Dendritic cell treated with granulocyte-macrophage colony-stimulating factor and Interleukin-4, amounts not matched to agents 40 ng/mL and 50 ng/mL, for 4 days (primary cell): Measurements from ENCODE around the gene STAG1.
"Not testable (repeated sequence)": the region's sequence is repeated elsewhere in the genome, so short reads cannot be mapped to it uniquely, and the experiment has no call there.

Experiments
- H3K27ac Mint-ChIP-seq: one replicate; pipeline ENCODE4 v1.8.0; 2022; ENCODE audit warnings: mild to moderate bottlenecking, mixed read lengths
- H3K27me3 Mint-ChIP-seq: one replicate; pipeline ENCODE4 v1.8.0; 2022; ENCODE audit warnings: mild to moderate bottlenecking, mixed read lengths
- H3K36me3 Mint-ChIP-seq: one replicate; pipeline ENCODE4 v1.8.0; 2022; ENCODE audit warnings: low read depth, mixed read lengths
- H3K4me1 Mint-ChIP-seq: one replicate; pipeline ENCODE4 v1.8.0; 2022; ENCODE audit warnings: low read depth, mixed read lengths
- H3K4me3 Mint-ChIP-seq: one replicate; pipeline ENCODE4 v1.8.0; 2022; ENCODE audit warnings: mild to moderate bottlenecking, moderate library complexity, mixed read lengths
- H3K9me3 Mint-ChIP-seq: one replicate; pipeline ENCODE4 v1.8.0; 2022; ENCODE audit warnings: mixed read lengths
- intact Hi-C: fragments of 100-400 bp; cut with micrococcal nuclease; formaldehyde crosslinking; loops from one replicate; pipeline ENCODE4 v1.15.0; 2022

The STAG1 gene

GRCh38 chr3:136549461-136549860, 202.7 kb downstream of the STAG1 start:
- H3K9me3 Mint-ChIP-seq, H3K27ac Mint-ChIP-seq: not testable (repeated sequence)
- intact Hi-C loops, result loop anchor here (5.0 to 10.0 kb wide), 2 partner anchors 203 to 465 kb away; partner anchors contain the start of gene STAG1

DNA sequence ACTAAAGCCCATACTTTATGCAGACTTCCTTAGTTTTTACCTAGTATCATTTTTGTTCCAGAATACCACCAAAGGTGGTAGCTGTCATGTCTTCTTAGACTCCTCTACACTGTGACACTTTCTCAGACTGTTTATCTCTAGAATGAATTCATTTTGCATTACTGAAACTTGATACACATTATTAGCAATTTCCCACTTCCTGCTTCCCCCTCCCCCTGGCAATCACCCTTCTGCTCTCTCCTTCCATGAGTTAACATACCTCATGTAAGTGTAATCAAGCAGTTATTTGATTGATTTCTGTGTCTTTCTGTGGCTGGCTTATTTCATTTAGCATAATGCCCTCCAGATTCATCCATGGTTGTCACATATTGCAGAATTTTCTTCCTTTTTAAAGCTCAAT, 204.9 kb downstream of the STAG1 start:
- intact Hi-C loops, result loop anchor here (5.0 to 10.0 kb wide), 2 partner anchors 205 to 468 kb away; partner anchors contain the start of gene STAG1
- Mint-ChIP-seq H3K9me3 (peaks cover 7% of the 10 kb centered on the region), H3K27ac (no peak overlapping the region), H3K36me3 (peaks cover 25% of the 10 kb centered on the region), H3K27me3 (no peaks in the 10 kb centered on the region), H3K4me3 (no peak overlapping the region), H3K4me1 (peaks cover 52% of the 10 kb centered on the region)

More at GRCh38 chr3:136549461-136549860, 202.7 kb downstream of the STAG1 start:
- peaks cover 37% of the 10 kb centered on the region for H3K36me3 Mint-ChIP-seq
- H3K27me3 Mint-ChIP-seq, H3K4me3 Mint-ChIP-seq: not testable (repeated sequence)
- peaks cover 40% of the 10 kb centered on the region for H3K4me1 Mint-ChIP-seq

DNA sequence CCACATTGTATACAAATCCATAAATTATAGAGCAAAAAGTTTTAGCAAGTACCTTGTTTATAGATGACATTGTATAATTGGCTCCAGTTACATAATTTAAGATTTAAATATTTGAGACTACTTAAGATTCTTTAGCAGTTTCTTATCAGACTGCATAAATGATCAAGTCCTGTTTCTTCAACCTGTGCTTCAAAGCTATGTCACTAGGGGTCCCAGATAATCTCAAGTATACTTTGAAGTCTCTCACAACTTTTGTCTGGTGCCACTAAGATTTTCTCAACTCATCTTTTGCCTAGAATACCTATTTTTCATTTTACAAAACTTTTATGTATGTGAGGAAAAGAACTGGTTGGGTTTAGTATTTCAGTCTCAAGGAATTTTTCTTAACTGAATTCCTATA, 205.5 kb downstream of the STAG1 start:
- intact Hi-C loops, result loop anchor here (5.0 to 10.0 kb wide), 2 partner anchors 206 to 468 kb away; partner anchors contain the start of gene STAG1
- H3K27ac Mint-ChIP-seq, result no peak overlapping the region
- H3K36me3 Mint-ChIP-seq, result peaks cover 24% of the 10 kb centered on the region
- H3K9me3 Mint-ChIP-seq, result peaks cover 7% of the 10 kb centered on the region
- no peak overlapping the region for H3K4me3 Mint-ChIP-seq
- H3K4me1 Mint-ChIP-seq, result peaks cover 52% of the 10 kb centered on the region
- H3K27me3 Mint-ChIP-seq, result no peaks in the 10 kb centered on the region

DNA sequence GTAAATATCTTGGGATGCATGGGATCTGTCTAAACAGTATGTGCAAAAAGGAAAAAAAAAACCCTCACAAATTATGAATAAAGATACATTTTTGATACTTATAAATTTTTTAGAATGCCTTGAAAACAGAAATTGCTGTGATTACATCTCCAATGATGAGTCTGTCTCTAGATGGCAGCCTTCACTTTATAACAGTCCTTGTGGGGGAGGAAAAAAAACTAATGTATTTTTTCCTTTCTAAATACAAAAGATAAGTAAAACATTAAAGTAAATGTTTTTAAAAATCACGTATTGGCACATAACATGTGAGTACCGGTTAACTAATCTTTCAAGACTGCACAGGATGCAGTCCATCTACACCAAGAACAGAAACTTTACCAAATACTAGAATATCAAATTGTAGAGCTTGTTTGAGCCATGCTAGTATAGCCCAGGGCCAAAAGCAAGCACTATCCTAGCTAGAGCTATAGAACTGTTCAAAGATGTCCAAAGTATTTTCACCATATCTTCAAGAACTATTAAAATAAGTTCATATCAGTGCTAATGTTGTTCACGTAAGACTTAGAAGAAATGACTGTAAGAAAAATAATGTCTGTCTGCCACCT, 206.4 kb downstream of the STAG1 start:
- intact Hi-C loops, result loop anchor here (5.0 to 10.0 kb wide), 2 partner anchors 207 to 469 kb away; partner anchors contain the start of gene STAG1
- H3K27me3 Mint-ChIP-seq, result no peaks in the 10 kb centered on the region
- peaks cover 7% of the 10 kb centered on the region for H3K9me3 Mint-ChIP-seq
- no peak overlapping the region for H3K4me3 Mint-ChIP-seq
- peaks cover 19% of the 10 kb centered on the region for H3K36me3 Mint-ChIP-seq
- H3K27ac Mint-ChIP-seq, result no peak overlapping the region
- peaks cover 52% of the 10 kb centered on the region for H3K4me1 Mint-ChIP-seq

DNA sequence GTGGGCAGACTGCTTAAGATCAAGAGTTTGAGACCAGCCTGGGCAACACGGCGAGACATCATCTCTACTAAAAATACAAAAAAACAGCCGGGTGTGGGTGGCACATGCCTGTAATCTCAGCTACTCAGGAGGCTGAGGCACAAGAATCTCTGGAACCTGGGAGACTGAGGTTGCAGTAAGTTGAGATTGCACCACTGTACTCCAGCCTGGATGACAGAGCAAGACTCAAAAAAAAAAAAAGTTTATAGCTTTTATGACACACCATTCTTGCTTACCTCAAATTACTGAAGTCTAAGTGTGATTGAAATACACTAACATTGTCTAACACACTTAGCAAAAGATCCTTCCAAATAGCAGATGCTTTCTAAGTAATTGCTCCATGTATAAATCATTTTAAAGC, 207.6 kb downstream of the STAG1 start:
- Mint-ChIP-seq H3K4me3 (no peak overlapping the region), H3K36me3 (peaks cover 15% of the 10 kb centered on the region), H3K9me3 (peaks cover 7% of the 10 kb centered on the region), H3K27ac (no peak overlapping the region), H3K4me1 (peaks cover 43% of the 10 kb centered on the region), H3K27me3 (no peaks in the 10 kb centered on the region)
- intact Hi-C loops, result loop anchor here (10.0 kb wide), 1 partner anchor 470 kb away; no protein-coding TSS in a partner anchor

- peaks cover 14% of the 10 kb centered on the region for H3K36me3 Mint-ChIP-seq
- peaks cover 32% of the 10 kb centered on the region for H3K4me1 Mint-ChIP-seq
- intact Hi-C loops, result loop anchor here (10.0 kb wide), 1 partner anchor 471 kb away; no protein-coding TSS in a partner anchor
- H3K4me3 Mint-ChIP-seq, result no peak overlapping the region
- H3K9me3 Mint-ChIP-seq, result peaks cover under 1% of the 10 kb centered on the region
- no peaks in the 10 kb centered on the region for H3K27me3 Mint-ChIP-seq
- H3K27ac Mint-ChIP-seq, result no peak overlapping the region
These were observed 208.8 kb downstream of the STAG1 start for GRCh38 chr3:136543385-136543784.

GRCh38 chr3:136535906-136536305, 216.3 kb downstream of the STAG1 start:
- H3K36me3 Mint-ChIP-seq, result peaks cover 41% of the 10 kb centered on the region
- H3K4me1 Mint-ChIP-seq, result no peaks in the 10 kb centered on the region
- H3K27ac Mint-ChIP-seq, result no peak overlapping the region
- peaks cover 14% of the 10 kb centered on the region for H3K9me3 Mint-ChIP-seq
- H3K27me3 Mint-ChIP-seq, result no peaks in the 10 kb centered on the region
- intact Hi-C loops, result no loop called here
- H3K4me3 Mint-ChIP-seq, result no peak overlapping the region

DNA sequence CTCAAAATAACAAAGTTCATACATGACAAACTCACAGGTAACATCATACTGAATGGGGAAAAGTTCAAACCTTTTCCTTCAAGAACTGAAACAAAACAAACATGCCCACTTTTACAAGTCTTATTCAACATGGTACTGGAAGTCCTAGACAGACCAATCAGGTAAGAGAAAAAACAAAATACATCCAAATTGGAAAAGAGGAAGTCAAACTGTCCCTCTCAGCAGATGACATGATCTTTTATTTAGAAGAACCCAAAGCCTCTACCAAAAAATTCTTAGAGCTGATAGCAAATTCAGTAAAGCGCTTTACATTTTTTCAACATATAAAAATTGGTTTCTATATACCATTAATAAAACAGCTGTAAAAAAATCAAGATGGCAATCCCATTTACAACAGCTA, 219.4 kb downstream of the STAG1 start:
- intact Hi-C loops, result no loop called here
- Mint-ChIP-seq H3K27ac (no peak overlapping the region), H3K4me1 (no peaks in the 10 kb centered on the region), H3K9me3 (peaks cover 14% of the 10 kb centered on the region), H3K27me3 (no peaks in the 10 kb centered on the region), H3K4me3 (no peak overlapping the region), H3K36me3 (peaks cover 54% of the 10 kb centered on the region)

- Mint-ChIP-seq H3K27me3 (no peaks in the 10 kb centered on the region), H3K4me1 (no peaks in the 10 kb centered on the region), H3K27ac (no peak overlapping the region), H3K4me3 (no peak overlapping the region), H3K9me3 (no peaks in the 10 kb centered on the region), H3K36me3 (peaks cover 10% of the 10 kb centered on the region)
- intact Hi-C loops, result no loop called here
These were observed 234.1 kb downstream of the STAG1 start for GRCh38 chr3:136518102-136518501.

- Mint-ChIP-seq H3K36me3 (peaks cover 20% of the 10 kb centered on the region), H3K9me3 (no peaks in the 10 kb centered on the region), H3K27ac (no peak overlapping the region), H3K27me3 (no peaks in the 10 kb centered on the region), H3K4me1 (no peaks in the 10 kb centered on the region), H3K4me3 (no peak overlapping the region)
- intact Hi-C loops, result no loop called here
These were observed 235.5 kb downstream of the STAG1 start for GRCh38 chr3:136516656-136517055.

DNA sequence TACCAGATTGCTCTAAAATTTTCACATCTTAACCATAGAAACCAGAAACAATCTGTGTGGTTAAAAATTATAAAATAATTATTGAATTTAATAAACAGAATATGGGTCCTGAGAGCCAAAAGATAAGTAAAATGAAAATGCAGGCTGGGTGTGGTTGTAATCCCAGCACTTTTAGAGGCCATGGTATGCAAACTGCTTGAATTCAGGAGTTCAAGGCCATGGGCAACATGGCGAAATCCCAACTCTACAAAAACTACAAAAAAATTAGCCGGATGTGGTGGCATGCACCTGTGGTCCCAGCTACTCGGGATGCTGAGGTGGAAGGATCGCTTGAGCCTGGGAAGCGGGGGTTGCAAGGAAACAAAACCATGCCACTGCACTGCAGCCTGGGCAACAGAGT, 236.1 kb downstream of the STAG1 start:
- intact Hi-C loops, result no loop called here
- H3K27ac Mint-ChIP-seq, result no peak overlapping the region
- H3K4me1 Mint-ChIP-seq, result no peaks in the 10 kb centered on the region
- H3K27me3 Mint-ChIP-seq, result no peaks in the 10 kb centered on the region
- no peaks in the 10 kb centered on the region for H3K9me3 Mint-ChIP-seq
- H3K4me3 Mint-ChIP-seq, result no peak overlapping the region
- H3K36me3 Mint-ChIP-seq, result peaks cover 25% of the 10 kb centered on the region

- H3K9me3 Mint-ChIP-seq, intact Hi-C loops, H3K4me1 Mint-ChIP-seq, H3K4me3 Mint-ChIP-seq, H3K27ac Mint-ChIP-seq, H3K27me3 Mint-ChIP-seq: not testable (repeated sequence)
- H3K36me3 Mint-ChIP-seq, result peaks cover 37% of the 10 kb centered on the region
These were observed 237.6 kb downstream of the STAG1 start for GRCh38 chr3:136514533-136514932.

GRCh38 chr3:136513367-136513766, 238.8 kb downstream of the STAG1 start:
- no peaks in the 10 kb centered on the region for H3K4me1 Mint-ChIP-seq
- no peak overlapping the region for H3K4me3 Mint-ChIP-seq
- H3K36me3 Mint-ChIP-seq, result peaks cover 30% of the 10 kb centered on the region
- H3K9me3 Mint-ChIP-seq, result no peaks in the 10 kb centered on the region
- intact Hi-C loops, result no loop called here
- H3K27me3 Mint-ChIP-seq, result no peaks in the 10 kb centered on the region
- H3K27ac Mint-ChIP-seq, result no peak overlapping the region

DNA sequence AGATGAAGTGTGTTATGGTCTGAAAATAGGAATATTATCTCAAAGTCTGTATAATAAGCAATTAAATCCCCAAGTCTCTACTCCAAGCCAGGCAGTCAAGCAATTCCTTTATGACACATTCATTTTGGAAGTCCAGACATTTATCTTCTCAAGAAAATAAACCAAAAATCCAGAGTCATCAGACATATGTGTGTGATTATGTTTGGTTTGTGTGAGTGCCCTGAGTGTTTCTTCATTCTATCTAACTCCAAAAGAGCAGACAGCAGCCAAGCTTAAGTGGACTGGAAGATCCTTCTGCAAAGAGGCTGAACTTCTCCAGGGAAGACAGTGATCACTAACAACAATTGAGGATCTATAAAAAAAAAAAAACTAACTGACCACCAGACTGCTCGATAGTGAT, 239.8 kb downstream of the STAG1 start:
- intact Hi-C loops, result no loop called here
- Mint-ChIP-seq H3K27ac (no peak overlapping the region), H3K9me3 (no peaks in the 10 kb centered on the region), H3K4me3 (no peak overlapping the region), H3K4me1 (no peaks in the 10 kb centered on the region), H3K27me3 (no peaks in the 10 kb centered on the region), H3K36me3 (peaks cover 35% of the 10 kb centered on the region)

DNA sequence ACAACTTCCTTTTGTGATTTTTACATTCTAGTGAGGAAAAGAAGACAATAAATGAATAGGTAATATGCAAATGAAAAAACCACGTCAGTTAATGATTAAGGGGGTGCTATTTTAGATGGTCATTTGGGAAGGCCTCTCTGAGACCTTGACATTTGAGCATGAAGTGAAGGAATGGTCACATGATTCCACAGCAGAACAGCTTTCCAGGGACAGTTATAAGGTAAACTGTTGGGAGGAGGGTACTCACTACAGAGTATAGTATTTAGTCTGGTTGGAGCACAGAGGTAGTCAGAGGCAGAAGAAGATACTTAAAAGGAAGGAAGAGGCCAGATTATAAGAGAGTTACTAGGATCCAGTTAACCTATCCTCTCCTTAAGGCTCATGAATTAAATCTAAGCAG, 246.5 kb downstream of the STAG1 start:
- Mint-ChIP-seq H3K36me3 (peaks cover 41% of the 10 kb centered on the region), H3K4me3 (no peak overlapping the region), H3K4me1 (no peaks in the 10 kb centered on the region), H3K27me3 (no peaks in the 10 kb centered on the region), H3K9me3 (no peaks in the 10 kb centered on the region), H3K27ac (no peak overlapping the region)
- intact Hi-C loops, result no loop called here
